SW480 (cell line): ENCODE data around the gene SLC48A1.

ENCODE experiments used
- DNase-seq: peaks from one replicate; pipeline ENCODE4 v3.0.0-alpha.2; 2016; ENCODE audit warnings: low spot score

SLC48A1 gene

GRCh38 chr12:47773062-47773857 lies at the start of gene SLC48A1:
SLC48A1 (plus strand) TSS chr12:47773238; CDS start chr12:47773305, 67 bp downstream.
- peak; percentile 60 for DNase-seq

GRCh38 chr12:47725091-47725772 lies 47.8 kb upstream of the SLC48A1 start, which contains the start of gene ENDOU:
ENDOU (minus strand) TSS chr12:47725490; CDS start chr12:47725413, 77 bp downstream.
- DNase-seq = no peak

GRCh38 chr12:47725893-47726292 lies 47.1 kb upstream of the SLC48A1 start:
- DNase-seq = no peak

- DNase-seq = no peak
Observed at GRCh38 chr12:47729233-47729632, 43.8 kb upstream of the SLC48A1 start.

GRCh38 chr12:47730341-47730744 lies 42.7 kb upstream of the SLC48A1 start:
- DNase-seq = no peak

GRCh38 chr12:47731723-47732122 lies 41.3 kb upstream of the SLC48A1 start:
- no peak for DNase-seq

- no peak for DNase-seq
Observed at GRCh38 chr12:47732504-47732903, 40.5 kb upstream of the SLC48A1 start.

- DNase-seq = no peak
Observed at GRCh38 chr12:47733142-47733541, 39.9 kb upstream of the SLC48A1 start.

- DNase-seq = no peak
Observed at GRCh38 chr12:47734725-47735480, 38.1 kb upstream of the SLC48A1 start.

- no peak for DNase-seq
Observed at GRCh38 chr12:47735649-47736048, 37.4 kb upstream of the SLC48A1 start.

GRCh38 chr12:47736216-47736615 lies 36.8 kb upstream of the SLC48A1 start:
- no peak for DNase-seq

- no peak for DNase-seq
Observed at GRCh38 chr12:47736877-47737676, 36.0 kb upstream of the SLC48A1 start.

- DNase-seq = no peak
Observed at GRCh38 chr12:47737936-47738594, 35.0 kb upstream of the SLC48A1 start.

GRCh38 chr12:47739297-47739696 lies 33.7 kb upstream of the SLC48A1 start:
- DNase-seq = no peak

GRCh38 chr12:47739979-47740378 lies 33.1 kb upstream of the SLC48A1 start:
- no peak for DNase-seq

GRCh38 chr12:47740606-47741339 lies 32.3 kb upstream of the SLC48A1 start:
- DNase-seq = peak; percentile 74

- peak; percentile 93 for DNase-seq
Observed at GRCh38 chr12:47741340-47741703, 31.7 kb upstream of the SLC48A1 start.

- peak; percentile 49 for DNase-seq
Observed at GRCh38 chr12:47742253-47742825, 30.7 kb upstream of the SLC48A1 start.

- no peak for DNase-seq
Observed at GRCh38 chr12:47743311-47743860, 29.7 kb upstream of the SLC48A1 start.
